Panc1 (cell line): ENCODE data around the gene RNF215. TPM values are rescaled to one million over a fixed set of nuclear protein-coding genes. Genes with fewer than 3 reads are reported as not detected.

Experiments used
- ATAC-seq: fragments of 200-7000 bp; cut with Tn5 transposase; 2 replicates; pipeline ENCODE4 v1.9.1; 2020; ENCODE audit warnings: mild to moderate bottlenecking, moderate library complexity
- BruUV-seq: library from RNA; stranded (reverse); fragments of 400-500 nt; replicated peaks from 2 replicates; lab custom pipeline; 2021; lab: Mats Ljungman, UMichigan
- CTCF ChIA-PET: fragments of 300-600 bp; sonication (Branson Sonifier 250); formaldehyde crosslinking; loops from one replicate; lab custom pipeline; 2022; ENCODE audit warnings: antibody characterized with exemption; lab: Charles Lee
- POLR2A ChIA-PET: fragments of 300-600 bp; sonication (Branson Sonifier 250); formaldehyde crosslinking; loops from one replicate; lab custom pipeline; 2022; ENCODE audit warnings: antibody characterized with exemption; lab: Charles Lee
- DNase-seq: peaks from one replicate; pipeline ENCODE4 v3.0.0-alpha.2; 2010; ENCODE audit warnings: low read depth, low spot score
- H3K27ac ChIP-seq: 2 replicates; pipeline ENCODE4 v1.5.1; 2011; ENCODE audit warnings: mild to moderate bottlenecking, low read length, inconsistent platforms
- H3K27me3 ChIP-seq: fragments of 200-500 bp; sonication (Bioruptor generic); 2 replicates; pipeline ENCODE4 v1.6.0; 2014; ENCODE audit warnings: low read length, inconsistent platforms; ENCODE audit not compliant: control insufficient read depth, insufficient read depth
- H3K36me3 ChIP-seq: fragments of 200-500 bp; sonication (Bioruptor generic); 2 replicates; pipeline ENCODE4 v1.5.1; 2014; ENCODE audit warnings: inconsistent platforms, mild to moderate bottlenecking, low read length, moderate library complexity; ENCODE audit not compliant: control insufficient read depth, insufficient read depth
- H3K4me1 ChIP-seq: 2 replicates; pipeline ENCODE4 v1.5.1; 2011; ENCODE audit warnings: inconsistent platforms, mild to moderate bottlenecking, low read length, moderate library complexity; ENCODE audit not compliant: control insufficient read depth, insufficient read depth
- H3K4me3 ChIP-seq, 2 experiments: 2 replicates each; pipeline ENCODE4 v1.5.1; 2011 to 2012; ENCODE audit warnings: low read depth in 2 of 2, low read length in 2 of 2, mild to moderate bottlenecking in 2 of 2, inconsistent platforms in 1 of 2, moderate library complexity in 1 of 2
- H3K9me3 ChIP-seq: fragments of 200-500 bp; sonication (Bioruptor generic); 2 replicates; pipeline ENCODE4 v1.5.1; 2014; ENCODE audit warnings: low read depth, mild to moderate bottlenecking, inconsistent platforms, low read length, moderate library complexity; ENCODE audit not compliant: control insufficient read depth, insufficient read depth
- CTCF ChIP-seq: fragments of 450-650 bp; IDR thresholded peaks from 2 replicates; pipeline ENCODE4 v1.5.1; 2017; ENCODE audit warnings: mild to moderate bottlenecking
- POLR2AphosphoS5 ChIP-seq: IDR thresholded peaks from 2 replicates; pipeline ENCODE4 v1.6.1; 2012; ENCODE audit warnings: mild to moderate bottlenecking, low read depth, low read length, moderate library complexity
- SIN3A ChIP-seq: IDR thresholded peaks from 2 replicates; pipeline ENCODE4 v1.6.1; 2012; ENCODE audit warnings: low read depth, mild to moderate bottlenecking, low read length, moderate library complexity, borderline replicate concordance; ENCODE audit not compliant: insufficient read depth
- TCF7L2 ChIP-seq: IDR thresholded peaks from 2 replicates; pipeline ENCODE4 v1.6.1; 2011; ENCODE audit warnings: mild to moderate bottlenecking, low read depth, low read length, inconsistent platforms
- in situ Hi-C: cut with HindIII; loops from 2 replicates; pipeline ENCODE4 v1.10.0; 2016; ENCODE audit warnings: low sequenced_read_pairs, low pct_unique_long_range_greater_than_20kb
- intact Hi-C: fragments of 100-400 bp; cut with micrococcal nuclease; formaldehyde crosslinking; loops from one replicate; pipeline ENCODE4 v1.10.0; 2022; ENCODE audit not compliant: unreplicated experiment
- total RNA-seq: library from RNA; stranded (reverse); gene quantifications from one replicate; pipeline ENCODE4 v1.2.1, GENCODE V29; 2021; ENCODE audit not compliant: unreplicated experiment
- TF ChIP-seq, protein P1 (sequence below), 2 experiments: IDR thresholded peaks; 2 replicates each; pipeline ENCODE4 v1.6.1; 2011 to 2012; ENCODE audit warnings: low read depth in 2 of 2, control low read depth in 1 of 2, low read length in 1 of 2, mild to moderate bottlenecking in 1 of 2, moderate library complexity in 1 of 2; ENCODE audit not compliant: insufficient read depth in 1 of 2

Gene RNF215
- total RNA-seq, 1 experiment from 2014 or later = 35.8 TPM

- ATAC-seq (no peak), DNase-seq (no peak)
- TF ChIP-seq CTCF (no peak), SIN3A (no peak), TCF7L2 (no peak), POLR2AphosphoS5 (no peak)
- TF ChIP-seq, protein P1, sequence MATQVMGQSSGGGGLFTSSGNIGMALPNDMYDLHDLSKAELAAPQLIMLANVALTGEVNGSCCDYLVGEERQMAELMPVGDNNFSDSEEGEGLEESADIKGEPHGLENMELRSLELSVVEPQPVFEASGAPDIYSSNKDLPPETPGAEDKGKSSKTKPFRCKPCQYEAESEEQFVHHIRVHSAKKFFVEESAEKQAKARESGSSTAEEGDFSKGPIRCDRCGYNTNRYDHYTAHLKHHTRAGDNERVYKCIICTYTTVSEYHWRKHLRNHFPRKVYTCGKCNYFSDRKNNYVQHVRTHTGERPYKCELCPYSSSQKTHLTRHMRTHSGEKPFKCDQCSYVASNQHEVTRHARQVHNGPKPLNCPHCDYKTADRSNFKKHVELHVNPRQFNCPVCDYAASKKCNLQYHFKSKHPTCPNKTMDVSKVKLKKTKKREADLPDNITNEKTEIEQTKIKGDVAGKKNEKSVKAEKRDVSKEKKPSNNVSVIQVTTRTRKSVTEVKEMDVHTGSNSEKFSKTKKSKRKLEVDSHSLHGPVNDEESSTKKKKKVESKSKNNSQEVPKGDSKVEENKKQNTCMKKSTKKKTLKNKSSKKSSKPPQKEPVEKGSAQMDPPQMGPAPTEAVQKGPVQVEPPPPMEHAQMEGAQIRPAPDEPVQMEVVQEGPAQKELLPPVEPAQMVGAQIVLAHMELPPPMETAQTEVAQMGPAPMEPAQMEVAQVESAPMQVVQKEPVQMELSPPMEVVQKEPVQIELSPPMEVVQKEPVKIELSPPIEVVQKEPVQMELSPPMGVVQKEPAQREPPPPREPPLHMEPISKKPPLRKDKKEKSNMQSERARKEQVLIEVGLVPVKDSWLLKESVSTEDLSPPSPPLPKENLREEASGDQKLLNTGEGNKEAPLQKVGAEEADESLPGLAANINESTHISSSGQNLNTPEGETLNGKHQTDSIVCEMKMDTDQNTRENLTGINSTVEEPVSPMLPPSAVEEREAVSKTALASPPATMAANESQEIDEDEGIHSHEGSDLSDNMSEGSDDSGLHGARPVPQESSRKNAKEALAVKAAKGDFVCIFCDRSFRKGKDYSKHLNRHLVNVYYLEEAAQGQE (IDR thresholded peaks at IDR 0.05; ENCODE audit: insufficient read depth in 1 of 2, low read depth in 2 of 2, low read length in 1 of 2) = no peak
- intact Hi-C loops = no loop called here
- H3K4me3 ChIP-seq = no peak overlapping the region
- BruUV-seq = no TSS peak
- POLR2A ChIA-PET = interaction anchor here (0.6 kb wide), 2 partner anchors 40 to 102 kb away, joined by 3 read pairs; partner anchors contain the start of gene LIF
- H3K27ac ChIP-seq = no peak overlapping the region
- CTCF ChIA-PET = no interaction called here
- no peaks in the 10 kb centered on the region for H3K4me1 ChIP-seq
- no peaks in the 10 kb centered on the region for H3K9me3 ChIP-seq
- H3K36me3 ChIP-seq = peaks cover 25% of the 10 kb centered on the region
- H3K27me3 ChIP-seq = no peaks in the 10 kb centered on the region
- in situ Hi-C loops = no loop called here
Observed at GRCh38 chr22:30348809-30349208, 38.4 kb downstream of the RNF215 start.

DNA sequence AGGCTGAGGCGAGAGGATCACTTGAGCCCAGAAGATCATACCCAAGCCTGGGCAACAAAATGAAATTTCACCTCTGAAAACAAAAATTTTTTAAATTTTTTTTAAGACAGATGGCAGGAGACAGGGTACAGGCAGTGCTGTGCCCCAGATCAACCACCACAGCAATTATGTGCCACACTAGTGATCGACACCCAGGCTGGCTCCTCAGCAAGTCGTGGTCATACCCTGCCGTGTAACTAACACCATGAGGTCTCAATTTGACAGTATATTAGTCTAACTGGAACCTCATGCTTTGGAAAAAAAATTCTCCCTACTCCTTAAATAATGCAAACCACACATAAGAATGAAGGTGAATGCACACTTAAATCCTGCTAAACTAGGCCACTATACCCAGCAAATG, 38.8 kb downstream of the RNF215 start:
- Histone ChIP-seq H3K4me1 (no peaks in the 10 kb centered on the region), H3K9me3 (no peaks in the 10 kb centered on the region), H3K4me3 (no peak overlapping the region), H3K27ac (no peak overlapping the region), H3K36me3 (peaks cover 29% of the 10 kb centered on the region), H3K27me3 (no peaks in the 10 kb centered on the region)
- no peak for TF ChIP-seq TCF7L2
- TF ChIP-seq, protein P1 (IDR thresholded peaks at IDR 0.05; ENCODE audit: insufficient read depth in 1 of 2, low read depth in 2 of 2, low read length in 1 of 2) = no peak
- BruUV-seq = no TSS peak
- intact Hi-C loops (no loop called here), in situ Hi-C loops (no loop called here)
- no peak for ATAC-seq
- DNase-seq = no peak
- CTCF ChIA-PET = interaction anchor here (0.5 kb wide), 1 partner anchor 134 kb away, joined by 4 read pairs; no protein-coding TSS in a partner anchor
- POLR2A ChIA-PET = interaction anchor here (0.6 kb wide), 1 partner anchor 102 kb away, joined by 3 read pairs; the partner anchor contains the start of gene LIF
